ENCODE data around the gene MTHFSD.

Gene MTHFSD

GRCh38 chr16:86502856-86503748 lies 51.9 kb downstream of the MTHFSD start:
- no peak for DNase-seq (ENCODE audit: low read depth)

GRCh38 chr16:86501989-86502855 lies 52.8 kb downstream of the MTHFSD start:
- DNase-seq (ENCODE audit: low read depth), result no peak

- no peak for DNase-seq (ENCODE audit: low read depth)
These were observed 54.1 kb downstream of the MTHFSD start for GRCh38 chr16:86500708-86501510.

- DNase-seq (ENCODE audit: low read depth), result no peak
These were observed 54.9 kb downstream of the MTHFSD start for GRCh38 chr16:86499889-86500707.

GRCh38 chr16:86499440-86499786 lies 55.6 kb downstream of the MTHFSD start:
- no peak for DNase-seq (ENCODE audit: low read depth)

- no peak for DNase-seq (ENCODE audit: low read depth)
These were observed 56.2 kb downstream of the MTHFSD start for GRCh38 chr16:86498671-86499439.

- no peak for DNase-seq (ENCODE audit: low read depth)
These were observed 56.8 kb downstream of the MTHFSD start for GRCh38 chr16:86498155-86498670.

- DNase-seq (ENCODE audit: low read depth), result no peak
These were observed 57.4 kb downstream of the MTHFSD start for GRCh38 chr16:86497551-86498021.

GRCh38 chr16:86496929-86497461 lies 58.0 kb downstream of the MTHFSD start:
- no peak for DNase-seq (ENCODE audit: low read depth)

- DNase-seq (ENCODE audit: low read depth), result no peak
These were observed 58.6 kb downstream of the MTHFSD start for GRCh38 chr16:86496262-86496928.

GRCh38 chr16:86495756-86496261 lies 59.2 kb downstream of the MTHFSD start:
- DNase-seq (ENCODE audit: low read depth), result no peak

GRCh38 chr16:86495357-86495701 lies 59.7 kb downstream of the MTHFSD start:
- DNase-seq (ENCODE audit: low read depth), result no peak

GRCh38 chr16:86494565-86495356 lies 60.3 kb downstream of the MTHFSD start:
- DNase-seq (ENCODE audit: low read depth), result no peak

- no peak for DNase-seq (ENCODE audit: low read depth)
These were observed 60.9 kb downstream of the MTHFSD start for GRCh38 chr16:86494039-86494564.

GRCh38 chr16:86492961-86493629 lies 61.9 kb downstream of the MTHFSD start:
- no peak for DNase-seq (ENCODE audit: low read depth)

- no peak for DNase-seq (ENCODE audit: low read depth)
These were observed 62.6 kb downstream of the MTHFSD start for GRCh38 chr16:86492267-86492960.

GRCh38 chr16:86491640-86492023 lies 63.4 kb downstream of the MTHFSD start:
- DNase-seq (ENCODE audit: low read depth), result no peak

Data from ELR (cell line).